DMS79 treated with DMSO at 0.1 percent for 48 hours (cell line): ENCODE measurements around the gene SHISA4.

Experiments
- DNase-seq: peaks from one replicate; lab custom pipeline; 2025; lab: John Stamatoyannopoulos, UW

Gene SHISA4

GRCh38 chr1:201882665-201883132 is 6.0 kb upstream of the SHISA4 start:
- no peak for DNase-seq

- no peak for DNase-seq
These were observed 5.4 kb upstream of the SHISA4 start for GRCh38 chr1:201883266-201883665.

GRCh38 chr1:201883786-201884185 is 4.9 kb upstream of the SHISA4 start:
- DNase-seq, result no peak

DNA sequence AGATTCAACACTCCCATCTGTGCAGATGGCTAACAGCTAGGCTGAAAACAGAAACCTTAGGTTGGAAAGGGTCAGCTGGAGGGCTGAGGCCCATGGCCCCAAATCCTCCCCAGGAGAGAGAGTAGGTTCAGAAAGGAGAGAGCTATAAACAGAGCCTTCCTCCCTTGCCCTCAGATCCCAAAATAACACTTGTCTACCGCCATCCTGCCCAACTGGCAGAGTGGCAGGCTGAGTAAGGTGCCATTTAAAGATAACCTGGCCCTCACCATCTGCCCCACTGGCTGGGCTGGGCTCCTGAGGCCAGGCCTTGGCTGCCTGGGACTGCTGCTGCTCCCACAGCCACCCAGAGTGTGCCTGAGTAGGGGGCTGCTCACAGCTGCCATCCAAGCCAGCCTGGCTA is 4.3 kb upstream of the SHISA4 start:
- no peak for DNase-seq

DNA sequence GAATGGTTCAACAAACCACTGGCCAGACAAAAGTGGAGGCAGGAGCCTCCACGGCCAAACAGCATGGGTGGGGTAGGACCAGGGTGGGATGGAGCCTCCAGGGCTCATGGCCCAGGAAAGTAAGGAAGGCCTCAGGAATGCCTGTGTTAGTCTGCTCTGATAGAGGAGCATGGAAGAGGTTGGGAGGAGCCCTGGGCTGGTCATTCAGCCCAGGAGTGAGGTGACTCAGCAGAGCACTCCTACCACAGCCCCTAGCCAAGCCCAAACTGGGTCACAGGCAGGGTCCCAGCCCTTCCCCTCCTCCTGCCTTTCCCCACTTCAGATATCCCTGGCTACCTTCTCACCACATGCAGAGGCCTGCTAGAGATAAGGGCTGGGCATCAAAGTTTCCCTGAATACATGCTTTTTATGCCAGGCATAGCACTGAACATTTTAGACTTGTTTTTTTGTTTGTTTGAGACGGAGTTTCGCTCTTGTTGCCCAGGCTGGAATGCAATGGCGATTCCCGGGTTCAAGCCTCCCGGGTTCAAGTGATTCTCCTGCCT is 3.1 kb upstream of the SHISA4 start:
- DNase-seq, result no peak

DNA sequence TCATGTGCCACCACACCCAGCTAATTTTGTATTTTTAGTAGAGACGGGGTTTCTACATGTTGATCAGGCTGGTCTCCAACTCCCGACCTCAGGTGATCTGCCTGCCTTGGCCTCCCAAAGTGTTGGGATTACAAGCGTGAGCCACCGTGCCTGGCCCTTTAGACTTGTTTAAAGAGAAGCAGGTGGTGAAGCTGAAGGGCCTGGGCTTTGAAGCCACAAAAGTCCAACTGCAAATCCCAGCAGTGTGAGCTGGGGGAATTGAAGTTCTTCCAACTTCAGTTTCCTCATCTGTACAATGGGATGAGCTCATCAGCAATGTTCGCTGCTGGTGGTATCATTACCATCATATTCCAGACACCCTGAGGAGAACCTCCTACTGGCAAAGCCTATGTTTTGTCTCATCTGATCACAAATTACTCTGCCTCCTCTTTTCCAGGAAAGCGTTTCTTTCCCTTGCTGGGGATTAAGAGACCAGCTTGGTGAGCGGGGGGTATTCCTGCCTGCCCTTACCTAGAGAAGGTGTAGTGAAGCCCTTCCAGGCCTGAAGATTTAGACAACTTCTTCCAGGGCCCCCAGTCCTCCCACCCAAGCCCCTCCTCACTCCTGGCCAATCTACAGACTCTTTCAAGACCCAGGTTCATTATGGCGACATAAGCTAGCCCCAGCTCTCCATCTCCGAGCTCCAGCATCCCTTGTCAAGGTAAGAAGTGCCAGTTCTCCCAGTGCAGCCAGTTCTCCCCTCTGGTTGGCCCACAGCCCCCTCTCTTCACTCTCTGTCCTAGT is 2.4 kb upstream of the SHISA4 start:
- DNase-seq, result no peak

DNA sequence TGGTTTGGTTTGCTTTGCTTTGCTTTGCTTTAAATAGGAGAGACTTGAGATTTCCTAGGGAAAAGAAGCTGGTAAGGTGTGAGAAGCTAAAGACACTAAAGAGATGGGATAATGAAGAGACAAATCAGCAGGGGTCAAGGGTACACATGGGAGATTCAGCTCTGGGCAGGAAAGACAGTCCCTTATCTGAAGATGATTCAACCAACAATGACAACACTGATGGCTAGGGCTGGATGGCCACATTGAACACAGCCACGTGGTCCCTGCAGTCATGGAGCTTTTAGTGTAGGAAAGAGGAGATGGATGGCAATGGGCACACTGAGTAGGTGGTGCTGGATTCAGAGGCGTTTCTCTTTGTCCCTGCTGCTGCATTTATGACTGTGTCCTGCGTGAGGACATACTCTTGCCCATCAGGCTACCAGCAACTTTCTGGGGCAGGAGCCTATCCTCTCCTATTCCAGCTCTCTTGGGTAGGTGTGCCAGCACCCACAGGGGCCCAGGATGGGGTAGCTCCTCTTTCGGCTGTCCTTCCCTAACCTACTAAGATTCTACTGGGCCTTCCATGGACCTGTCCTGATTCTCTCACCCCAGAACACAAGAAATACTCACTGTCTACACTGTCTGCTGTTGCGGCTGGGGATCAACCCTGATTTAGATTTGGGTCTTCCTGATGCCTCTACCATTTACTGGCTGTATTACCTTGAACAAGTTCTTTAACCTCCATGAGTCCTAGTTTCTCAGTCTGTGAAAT is 1.4 kb upstream of the SHISA4 start:
- DNase-seq, result no peak

GRCh38 chr1:201889090-201889968 is 631 bp downstream of the SHISA4 start:
- peak; percentile 5 for DNase-seq

DNA sequence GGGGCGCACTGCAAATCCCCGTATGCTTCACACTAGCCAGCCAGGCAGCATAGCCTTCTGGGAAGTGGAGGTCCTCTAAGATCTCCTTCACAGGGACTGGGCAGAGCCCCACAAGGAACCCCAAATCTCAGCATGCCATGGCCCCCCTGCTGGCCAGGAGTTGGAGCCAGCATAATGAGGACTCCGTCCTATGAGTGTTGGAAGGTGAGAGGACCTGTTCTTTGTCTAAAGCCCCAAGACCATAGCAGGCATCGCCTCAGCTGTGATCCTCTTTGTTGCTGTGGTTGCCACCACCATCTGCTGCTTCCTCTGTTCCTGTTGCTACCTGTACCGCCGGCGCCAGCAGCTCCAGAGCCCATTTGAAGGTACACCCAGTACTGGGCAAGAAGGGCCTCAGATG is 1.5 kb downstream of the SHISA4 start:
- DNase-seq, result no peak

GRCh38 chr1:201890806-201891450 is 2.2 kb downstream of the SHISA4 start:
- DNase-seq, result no peak

DNA sequence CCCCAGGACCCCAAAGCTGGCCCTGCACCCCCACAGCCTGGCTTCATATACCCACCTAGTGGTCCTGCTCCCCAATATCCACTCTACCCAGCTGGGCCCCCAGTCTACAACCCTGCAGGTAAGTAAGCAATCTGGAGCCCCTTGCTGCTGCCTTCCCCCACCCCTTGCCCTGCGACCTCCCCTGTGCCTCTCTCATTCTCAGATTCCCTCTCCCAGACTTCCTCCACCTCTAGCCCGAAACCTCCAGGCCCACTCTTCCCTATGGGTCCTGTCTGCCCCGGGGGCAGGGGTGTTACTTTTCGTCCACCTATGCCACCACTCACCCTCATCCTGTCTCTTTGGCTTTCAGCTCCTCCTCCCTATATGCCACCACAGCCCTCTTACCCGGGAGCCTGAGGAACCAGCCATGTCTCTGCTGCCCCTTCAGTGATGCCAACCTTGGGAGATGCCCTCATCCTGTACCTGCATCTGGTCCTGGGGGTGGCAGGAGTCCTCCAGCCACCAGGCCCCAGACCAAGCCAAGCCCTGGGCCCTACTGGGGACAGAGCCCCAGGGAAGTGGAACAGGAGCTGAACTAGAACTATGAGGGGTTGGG is 2.9 kb downstream of the SHISA4 start:
- DNase-seq, result no peak

GRCh38 chr1:201892211-201892610 is 3.5 kb downstream of the SHISA4 start:
- DNase-seq, result no peak

DNA sequence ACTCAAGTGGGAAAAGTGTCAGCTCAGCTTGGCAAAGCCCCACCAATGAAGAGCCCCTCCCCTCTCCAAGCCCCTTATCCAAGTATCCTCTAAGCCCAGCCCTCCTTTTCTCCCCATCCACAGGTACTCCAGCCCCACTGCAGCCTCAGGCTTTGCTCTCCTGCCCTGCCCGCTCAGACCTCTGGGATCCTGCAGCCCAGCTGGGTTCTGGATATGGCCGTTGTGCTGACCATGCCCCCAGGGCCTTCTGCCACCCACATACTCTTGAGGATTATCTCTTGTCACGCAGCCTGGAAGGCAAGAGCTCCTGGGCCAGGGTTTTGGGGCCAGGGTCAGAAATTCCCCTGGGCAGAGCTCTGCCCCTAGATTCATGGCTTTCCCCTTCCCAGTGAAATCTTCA is 4.7 kb downstream of the SHISA4 start:
- DNase-seq, result no peak

DNA sequence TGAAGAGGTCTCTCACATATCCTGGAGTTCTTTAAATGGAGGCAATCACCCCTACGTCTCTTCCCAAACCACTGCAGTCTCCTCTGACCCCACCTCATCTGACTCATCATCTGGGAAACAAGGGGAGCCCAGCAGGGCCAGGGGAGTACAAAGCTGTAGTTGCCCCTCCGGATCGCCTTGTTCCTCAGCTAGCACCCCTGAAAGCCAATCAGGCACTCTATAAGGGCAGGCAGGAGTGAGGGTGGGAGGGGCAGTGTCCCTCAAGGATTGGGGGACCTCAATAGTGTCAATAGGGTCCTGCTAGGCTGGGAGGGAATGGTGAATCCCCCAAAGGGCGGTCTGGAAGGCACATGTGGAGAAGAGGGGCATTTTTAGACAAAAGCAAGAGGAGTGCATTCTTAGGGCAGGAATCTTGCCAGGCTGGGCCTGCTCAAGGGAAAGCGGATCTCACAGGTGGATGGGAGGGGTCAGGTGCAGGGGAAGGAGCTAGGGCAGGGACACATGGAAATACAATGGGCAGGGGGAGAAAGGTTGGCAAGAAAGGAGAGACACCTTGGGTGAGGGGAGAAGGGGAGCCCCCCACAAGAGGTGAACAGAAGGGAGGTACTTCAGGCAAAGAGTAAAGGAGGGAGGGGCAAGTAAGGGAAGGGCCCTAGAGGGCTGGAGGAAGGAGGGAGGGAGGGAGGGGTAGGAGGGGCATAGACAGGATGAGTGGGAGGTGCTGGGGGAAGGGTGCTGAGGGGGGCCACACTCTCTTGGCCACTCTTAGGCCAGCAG is 5.8 kb downstream of the SHISA4 start:
- no peak for DNase-seq

- no peak for DNase-seq
These were observed 6.5 kb downstream of the SHISA4 start for GRCh38 chr1:201895120-201895665.

DNA sequence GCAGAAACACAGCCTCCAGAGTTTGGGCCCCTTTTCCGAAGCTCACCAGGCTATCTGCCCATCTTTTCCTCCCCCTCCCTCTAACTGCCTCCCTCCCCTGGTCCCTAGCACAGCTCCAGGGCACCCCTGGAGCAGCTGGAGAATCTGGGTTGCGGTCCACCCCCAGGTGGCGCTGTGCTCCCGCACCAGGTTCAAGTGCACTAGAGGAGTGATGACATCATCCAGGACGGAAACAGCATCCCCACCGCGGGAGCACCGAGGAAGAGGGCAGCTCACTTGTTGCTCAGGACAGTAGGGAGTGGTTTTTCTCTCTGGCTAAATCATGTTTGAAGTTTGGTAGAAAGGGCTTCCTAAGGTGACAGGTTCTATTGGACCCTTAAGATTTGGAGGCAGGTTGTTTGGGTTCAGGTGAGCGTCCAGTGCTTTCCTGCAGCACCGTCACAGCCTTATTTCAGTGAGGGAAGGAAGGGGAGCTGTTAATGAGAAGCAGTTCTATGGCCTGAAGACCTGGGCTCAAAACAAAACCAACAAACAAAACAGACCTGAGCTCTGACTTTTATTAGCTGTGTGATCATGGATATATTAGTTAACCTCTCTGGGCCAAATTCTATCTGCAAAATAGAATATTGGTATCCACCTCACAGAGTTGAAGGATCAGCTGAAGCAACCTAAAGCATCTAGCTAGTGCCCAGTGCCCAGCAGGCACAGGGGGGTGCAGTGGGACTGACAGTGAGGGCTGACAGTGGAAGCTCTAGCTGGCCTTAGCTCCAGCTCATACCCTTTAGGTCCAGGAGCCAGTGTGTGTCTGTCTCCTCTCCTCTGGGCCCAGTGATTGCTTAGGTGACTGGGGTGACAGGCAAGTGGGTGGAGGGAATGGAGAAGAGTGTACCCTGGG is 7.5 kb downstream of the SHISA4 start:
- peak; percentile 81 for DNase-seq

DNA sequence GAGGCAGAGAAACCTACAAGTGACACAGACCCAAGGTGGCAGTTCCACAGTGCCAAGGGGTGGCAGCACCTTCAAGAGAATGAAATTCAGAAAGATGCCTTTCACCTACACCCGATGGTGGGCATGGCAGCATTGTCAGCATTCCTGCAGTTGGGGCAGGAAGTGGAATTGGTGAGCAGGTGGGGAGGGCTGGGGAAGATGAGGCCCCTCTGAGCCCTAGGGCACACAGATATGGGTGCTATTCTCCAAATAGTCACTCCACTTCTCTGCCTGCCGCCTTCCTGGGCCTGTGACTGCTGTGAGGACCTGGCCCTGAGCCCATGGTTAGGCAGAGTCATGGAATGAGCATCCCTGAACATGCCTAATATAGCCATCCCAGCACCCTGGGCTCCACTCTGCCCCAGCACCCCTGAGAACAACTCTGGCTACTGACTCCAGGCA is 8.3 kb downstream of the SHISA4 start:
- DNase-seq, result no peak

DNA sequence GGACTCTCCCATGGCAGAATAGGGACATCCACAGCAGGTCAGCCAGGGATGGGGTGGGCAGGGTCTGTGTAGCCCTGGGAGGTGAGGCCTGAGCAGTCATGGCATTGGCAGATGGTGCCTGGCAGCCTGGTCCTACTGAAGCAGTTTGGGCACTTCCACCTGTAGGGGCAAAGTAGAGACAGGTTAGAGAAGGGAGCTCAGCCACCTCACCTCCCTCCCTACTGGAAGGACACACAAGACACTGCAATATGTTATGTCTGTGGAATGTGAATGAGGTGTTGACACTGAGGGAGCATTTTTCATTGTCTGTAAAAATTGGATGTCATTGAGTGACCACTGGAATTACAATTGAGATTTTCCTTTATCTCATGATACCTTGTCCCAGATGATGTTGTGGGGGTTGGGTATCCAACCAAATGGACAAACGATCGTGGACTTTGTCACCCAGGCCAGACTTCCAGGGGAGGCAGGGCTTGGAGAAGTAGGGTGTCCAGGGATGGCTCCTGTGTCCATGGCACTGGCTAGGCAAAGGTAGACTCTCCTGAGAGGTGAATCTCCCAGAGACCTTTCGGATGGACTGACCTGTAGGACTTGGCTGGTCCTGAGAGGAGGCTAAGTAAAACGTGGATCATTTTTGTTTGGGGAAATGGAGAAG is 9.7 kb downstream of the SHISA4 start:
- no peak for DNase-seq
